ENCODE results near the gene EGFL7. TPM values are rescaled to one million over a fixed set of nuclear protein-coding genes. Genes with fewer than 3 reads are reported as not detected.
"Not testable (repeated sequence)": the region's sequence is repeated elsewhere in the genome, so short reads cannot be mapped to it uniquely, and the experiment has no call there.

Gene EGFL7
- polyA plus RNA-seq, 3 donors: 43.8 to 79.8 (median 74.3) TPM

GRCh38 chr9:136631038-136632000 lies 31.4 kb upstream of the EGFL7 start:
- DNase-seq (ENCODE audit: extremely low read depth in 1 of 11, low read depth in 9 of 11, low spot score in 4 of 11): peak in 8 of 11 donors; percentile 57 to 75 (median 68)

- DNase-seq (ENCODE audit: extremely low read depth in 1 of 11, low read depth in 9 of 11, low spot score in 4 of 11): not testable (repeated sequence)
These were observed 30.6 kb upstream of the EGFL7 start for GRCh38 chr9:136632072-136632471.

GRCh38 chr9:136632491-136633106 lies 30.1 kb upstream of the EGFL7 start:
- DNase-seq (ENCODE audit: extremely low read depth in 1 of 11, low read depth in 9 of 11, low spot score in 4 of 11): not testable (repeated sequence)

- no peak for DNase-seq (ENCODE audit: extremely low read depth in 1 of 11, low read depth in 9 of 11, low spot score in 4 of 11)
These were observed 27.8 kb upstream of the EGFL7 start for GRCh38 chr9:136634904-136635303.

- DNase-seq (ENCODE audit: extremely low read depth in 1 of 11, low read depth in 9 of 11, low spot score in 4 of 11): no peak
These were observed 22.3 kb upstream of the EGFL7 start for GRCh38 chr9:136640171-136641111.

- DNase-seq (ENCODE audit: extremely low read depth in 1 of 11, low read depth in 9 of 11, low spot score in 4 of 11): no peak
These were observed 20.2 kb upstream of the EGFL7 start for GRCh38 chr9:136642439-136642921.

- no peak for DNase-seq (ENCODE audit: extremely low read depth in 1 of 11, low read depth in 9 of 11, low spot score in 4 of 11)
These were observed 18.9 kb upstream of the EGFL7 start for GRCh38 chr9:136643596-136644342.

GRCh38 chr9:136644343-136644592 lies 18.4 kb upstream of the EGFL7 start:
- peak in 1 of 11 donors; percentile 52 for DNase-seq (ENCODE audit: extremely low read depth in 1 of 11, low read depth in 9 of 11, low spot score in 4 of 11)

GRCh38 chr9:136644593-136645351 lies 17.9 kb upstream of the EGFL7 start:
- no peak for DNase-seq (ENCODE audit: extremely low read depth in 1 of 11, low read depth in 9 of 11, low spot score in 4 of 11)

- no peak for DNase-seq (ENCODE audit: extremely low read depth in 1 of 11, low read depth in 9 of 11, low spot score in 4 of 11)
These were observed 17.3 kb upstream of the EGFL7 start for GRCh38 chr9:136645352-136645902.

- DNase-seq (ENCODE audit: extremely low read depth in 1 of 11, low read depth in 9 of 11, low spot score in 4 of 11): peak in 9 of 11 donors; percentile 50 to 77 (median 70)
These were observed 16.6 kb upstream of the EGFL7 start for GRCh38 chr9:136645903-136646754.

- DNase-seq (ENCODE audit: extremely low read depth in 1 of 11, low read depth in 9 of 11, low spot score in 4 of 11): no peak
These were observed 15.6 kb upstream of the EGFL7 start for GRCh38 chr9:136646827-136647711.

- DNase-seq (ENCODE audit: extremely low read depth in 1 of 11, low read depth in 9 of 11, low spot score in 4 of 11): no peak
These were observed 14.0 kb upstream of the EGFL7 start for GRCh38 chr9:136648751-136649150.

GRCh38 chr9:136650021-136650420 lies 12.7 kb upstream of the EGFL7 start:
- DNase-seq (ENCODE audit: extremely low read depth in 1 of 11, low read depth in 9 of 11, low spot score in 4 of 11): no peak

GRCh38 chr9:136650648-136651047 lies 12.1 kb upstream of the EGFL7 start:
- DNase-seq (ENCODE audit: extremely low read depth in 1 of 11, low read depth in 9 of 11, low spot score in 4 of 11): no peak

GRCh38 chr9:136651860-136652259 lies 10.9 kb upstream of the EGFL7 start:
- no peak for DNase-seq (ENCODE audit: extremely low read depth in 1 of 11, low read depth in 9 of 11, low spot score in 4 of 11)
